NCI-H774 (cell line): ENCODE data around the gene SLC2A1.
A peak's percentile ranks its signal among the peaks of the same experiment; 100 is the strongest.

Experiments
- DNase-seq: peaks from one replicate; lab custom pipeline; 2025; lab: John Stamatoyannopoulos, UW

Gene SLC2A1

GRCh38 chr1:42891465-42892138 is 67.1 kb downstream of the SLC2A1 start:
- DNase-seq, result no peak

GRCh38 chr1:42889264-42889663 is 69.4 kb downstream of the SLC2A1 start:
- no peak for DNase-seq

DNA sequence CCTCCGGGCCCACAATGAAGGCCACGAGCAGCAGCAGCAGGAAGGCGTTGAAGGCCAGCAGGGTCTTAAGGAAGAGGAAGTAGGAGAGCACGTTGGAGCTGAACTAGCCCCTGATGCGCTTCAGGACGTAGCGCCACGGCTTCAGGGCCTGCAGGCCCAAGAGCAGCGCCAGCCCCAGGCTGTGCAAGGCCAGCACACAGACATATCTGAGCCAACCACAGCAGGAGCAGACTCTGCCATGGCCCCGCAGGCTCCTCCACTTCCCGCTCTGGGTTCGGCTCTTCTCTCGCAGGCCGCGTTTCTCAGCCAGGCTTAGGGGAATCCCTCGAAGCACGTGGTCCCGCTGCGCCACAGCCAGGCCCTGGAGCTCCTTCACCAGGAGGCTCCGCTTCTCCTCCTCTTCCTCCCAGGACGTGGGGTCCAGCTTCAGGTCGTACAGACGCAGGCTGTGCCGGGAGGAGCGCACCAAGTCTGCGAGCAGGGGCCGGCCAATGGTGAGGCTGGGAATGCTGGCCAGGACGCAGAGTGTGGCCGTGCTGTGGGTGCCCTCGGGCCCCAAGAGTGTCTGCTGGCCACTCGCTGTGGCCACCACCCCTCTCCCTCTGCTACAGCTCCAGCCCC is 70.5 kb downstream of the SLC2A1 start:
- DNase-seq, result no peak

DNA sequence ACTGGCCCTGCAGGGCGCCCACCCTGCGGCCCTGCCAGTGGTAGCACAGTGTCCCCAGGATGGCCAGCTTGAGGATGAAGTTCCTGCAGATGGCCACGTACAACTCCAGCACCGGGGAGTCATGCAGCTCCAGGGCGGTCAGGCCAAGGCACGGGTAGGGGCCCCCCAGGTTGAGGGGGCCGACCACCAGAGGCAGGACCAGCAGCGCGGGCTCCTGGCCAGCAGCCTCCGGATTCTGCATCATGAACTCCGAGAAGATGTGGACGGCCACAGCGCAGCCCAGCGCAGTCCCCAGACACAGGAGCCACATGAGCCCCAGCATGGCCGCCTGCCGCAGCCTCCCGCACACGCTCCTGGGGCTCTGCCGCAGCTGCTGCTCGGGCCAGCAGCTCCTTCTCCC is 71.3 kb downstream of the SLC2A1 start:
- no peak for DNase-seq

- no peak for DNase-seq
These were observed 71.9 kb downstream of the SLC2A1 start for GRCh38 chr1:42886800-42887199.

- no peak for DNase-seq
These were observed 72.5 kb downstream of the SLC2A1 start for GRCh38 chr1:42886046-42886739.

GRCh38 chr1:42880384-42880783 is 78.3 kb downstream of the SLC2A1 start:
- no peak for DNase-seq

DNA sequence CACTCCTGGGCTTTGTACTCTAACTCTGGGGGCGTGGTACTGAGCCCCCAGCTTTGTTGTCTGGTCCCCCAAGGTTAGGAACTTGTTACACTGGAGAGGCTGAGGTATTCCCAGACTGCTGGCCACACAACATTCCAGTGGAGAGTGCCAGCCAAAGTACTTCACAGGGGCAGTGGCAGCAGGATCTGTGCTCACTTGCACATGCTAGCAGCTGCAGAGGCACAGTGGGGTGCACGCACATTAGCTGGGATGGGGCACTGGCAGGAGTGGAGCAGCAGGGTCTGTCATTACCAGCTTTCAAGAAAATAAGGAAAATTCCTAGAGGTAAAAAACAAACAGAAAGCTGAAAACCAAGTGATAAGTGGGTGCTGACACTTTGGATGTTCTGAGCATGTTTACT is 81.3 kb downstream of the SLC2A1 start:
- DNase-seq, result no peak

- peak; percentile 54 for DNase-seq
These were observed 82.7 kb downstream of the SLC2A1 start for GRCh38 chr1:42876009-42876408.
